PC-9 (cell line): Measurements from ENCODE around the gene RYR2. TPM values are rescaled to one million over a fixed set of nuclear protein-coding genes. Genes with fewer than 3 reads are reported as not detected.

ENCODE experiments used
- BruUV-seq: library from RNA; stranded (reverse); fragments of 400-500 nt; replicated peaks from 2 replicates; lab custom pipeline; 2021; lab: Mats Ljungman, UMichigan
- CTCF ChIA-PET: fragments of 300-600 bp; sonication (Branson Sonifier 250); formaldehyde crosslinking; loops from one replicate; lab custom pipeline; 2022; ENCODE audit warnings: antibody characterized with exemption; lab: Charles Lee
- POLR2A ChIA-PET: fragments of 300-600 bp; sonication (Branson Sonifier 250); formaldehyde crosslinking; loops from one replicate; lab custom pipeline; 2022; ENCODE audit warnings: antibody characterized with exemption; ENCODE audit not compliant: unreplicated experiment; lab: Charles Lee
- DNase-seq, 2 experiments: peaks; one replicate each; pipeline versions ENCODE4 v3.0.0 to v3.0.0-alpha.2; 2015 to 2022; ENCODE audit warnings: mixed read lengths in 1 of 2
- H2AFZ ChIP-seq: fragments of 200-600 bp; sonication (generic); 2 replicates; pipeline ENCODE4 v1.8.1; 2017; ENCODE audit warnings: antibody characterized with exemption
- H3F3A ChIP-seq: fragments of 200-600 bp; sonication (generic); 2 replicates; pipeline ENCODE4 v1.8.1; 2017; ENCODE audit warnings: antibody characterized with exemption, mild to moderate bottlenecking, low read depth; ENCODE audit not compliant: insufficient read depth
- H3K27ac ChIP-seq: fragments of 200-600 bp; sonication (generic); 2 replicates; pipeline ENCODE4 v1.6.1; 2016; ENCODE audit warnings: mixed run types
- H3K27me3 ChIP-seq: fragments of 200-600 bp; sonication (generic); 2 replicates; pipeline ENCODE4 v1.6.1; 2016; ENCODE audit warnings: low read depth, mixed run types; ENCODE audit not compliant: insufficient read depth
- H3K36me3 ChIP-seq: fragments of 200-600 bp; sonication (generic); 2 replicates; pipeline ENCODE4 v1.6.1; 2016; ENCODE audit warnings: low read depth, mixed run types
- H3K4me1 ChIP-seq: fragments of 200-600 bp; sonication (generic); replicated peaks from 2 replicates; pipeline ENCODE4 v1.6.1; 2016; ENCODE audit warnings: mixed run types; ENCODE audit not compliant: insufficient read depth
- H3K4me2 ChIP-seq: fragments of 200-600 bp; sonication (generic); 2 replicates; pipeline ENCODE4 v1.6.1; 2017; ENCODE audit warnings: mixed run types
- H3K4me3 ChIP-seq: fragments of 200-600 bp; sonication (generic); 2 replicates; pipeline ENCODE4 v1.6.1; 2016; ENCODE audit warnings: mixed run types
- H3K79me2 ChIP-seq: fragments of 200-600 bp; sonication (generic); 2 replicates; pipeline ENCODE4 v1.6.1; 2017; ENCODE audit warnings: low read depth, mixed run types
- H3K9me2 ChIP-seq: fragments of 200-600 bp; sonication (generic); 2 replicates; pipeline ENCODE4 v1.8.1; 2017; ENCODE audit warnings: mild to moderate bottlenecking; ENCODE audit not compliant: insufficient read depth
- H3K9me3 ChIP-seq: fragments of 200-600 bp; sonication (generic); 2 replicates; pipeline ENCODE4 v1.8.1; 2016; ENCODE audit warnings: low read depth; ENCODE audit not compliant: insufficient read depth
- H4K20me1 ChIP-seq: fragments of 200-600 bp; sonication (generic); 2 replicates; pipeline ENCODE4 v1.8.1; 2017; ENCODE audit not compliant: insufficient read depth
- CTCF ChIP-seq: fragments of 200-600 bp; sonication (generic); conservative IDR thresholded peaks from 2 replicates; pipeline ENCODE4 v1.6.1; 2017; ENCODE audit warnings: mixed run types, antibody characterized with exemption, mild to moderate bottlenecking, moderate library complexity
- EZH2 ChIP-seq: fragments of 200-600 bp; sonication (generic); IDR thresholded peaks from 2 replicates; pipeline ENCODE4 v1.8.0; 2017; ENCODE audit warnings: antibody characterized with exemption, low read depth
- intact Hi-C: fragments of 100-400 bp; cut with micrococcal nuclease; formaldehyde crosslinking; loops from one replicate; pipeline ENCODE4 v1.10.0; 2022; ENCODE audit not compliant: unreplicated experiment
- total RNA-seq: library from RNA; stranded (reverse); gene quantifications from 2 replicates; pipeline ENCODE4 v1.2.3, GENCODE V29; 2021

Gene RYR2
- total RNA-seq, 1 experiment from 2014 or later = not detected

- no peaks in the 10 kb centered on the region for H3K9me3 ChIP-seq
- no peaks in the 10 kb centered on the region for H3F3A ChIP-seq
- no peaks in the 10 kb centered on the region for H3K4me1 ChIP-seq
- TF ChIP-seq EZH2 (no peak), CTCF (no peak)
- H4K20me1 ChIP-seq = no peaks in the 10 kb centered on the region
- POLR2A ChIA-PET = no interaction called here
- DNase-seq = no peak
- no peak overlapping the region for H2AFZ ChIP-seq
- no peaks in the 10 kb centered on the region for H3K27me3 ChIP-seq
- no peaks in the 10 kb centered on the region for H3K36me3 ChIP-seq
- CTCF ChIA-PET = no interaction called here
- no TSS peak for BruUV-seq
- intact Hi-C loops = no loop called here
- no peak overlapping the region for H3K4me3 ChIP-seq
- no peaks in the 10 kb centered on the region for H3K9me2 ChIP-seq
- H3K4me2 ChIP-seq = no peak overlapping the region
- no peak overlapping the region for H3K27ac ChIP-seq
- H3K79me2 ChIP-seq = no peaks in the 10 kb centered on the region
Measured at GRCh38 chr1:237712586-237713157, 670.7 kb downstream of the RYR2 start.

GRCh38 chr1:237713916-237714315 lies 671.9 kb downstream of the RYR2 start:
- H3K9me2 ChIP-seq = no peaks in the 10 kb centered on the region
- no peaks in the 10 kb centered on the region for H4K20me1 ChIP-seq
- no peaks in the 10 kb centered on the region for H3K79me2 ChIP-seq
- H3K4me2 ChIP-seq = no peak overlapping the region
- H3K9me3 ChIP-seq = no peaks in the 10 kb centered on the region
- no peak for DNase-seq
- H3K36me3 ChIP-seq = no peaks in the 10 kb centered on the region
- POLR2A ChIA-PET = no interaction called here
- H3F3A ChIP-seq = no peaks in the 10 kb centered on the region
- TF ChIP-seq EZH2 = no peak
- TF ChIP-seq CTCF = no peak
- H3K4me1 ChIP-seq = no peaks in the 10 kb centered on the region
- H3K27me3 ChIP-seq = no peaks in the 10 kb centered on the region
- H3K27ac ChIP-seq = no peak overlapping the region
- CTCF ChIA-PET = no interaction called here
- no peak overlapping the region for H2AFZ ChIP-seq
- intact Hi-C loops = no loop called here
- BruUV-seq = no TSS peak
- H3K4me3 ChIP-seq = no peak overlapping the region

GRCh38 chr1:237717106-237717505 lies 675.1 kb downstream of the RYR2 start:
- BruUV-seq = no TSS peak

More at GRCh38 chr1:237717106-237717505, 675.1 kb downstream of the RYR2 start:
- no peaks in the 10 kb centered on the region; the same call in 1 of the 2 replicates for H3K27me3 ChIP-seq
- no peaks in the 10 kb centered on the region for H3K9me3 ChIP-seq
- no peaks in the 10 kb centered on the region for H4K20me1 ChIP-seq
- intact Hi-C loops = no loop called here
- H3K4me3 ChIP-seq = no peak overlapping the region
- H3K4me1 ChIP-seq = no peaks in the 10 kb centered on the region
- no peaks in the 10 kb centered on the region for H3K9me2 ChIP-seq
- no peaks in the 10 kb centered on the region for H3K79me2 ChIP-seq
- no peak overlapping the region for H3K4me2 ChIP-seq
- no peaks in the 10 kb centered on the region for H3F3A ChIP-seq
- no peak for TF ChIP-seq CTCF
- TF ChIP-seq EZH2 = no peak
- POLR2A ChIA-PET = no interaction called here
- DNase-seq = no peak
- no peak overlapping the region for H2AFZ ChIP-seq
- no peaks in the 10 kb centered on the region for H3K36me3 ChIP-seq
- CTCF ChIA-PET = no interaction called here
- no peak overlapping the region for H3K27ac ChIP-seq
